NCI-H2081 treated with DMSO at 0.1 percent for 48 hours (cell line): ENCODE measurements around the gene NLK.
"Not testable (repeated sequence)": the region's sequence is repeated elsewhere in the genome, so short reads cannot be mapped to it uniquely, and the experiment has no call there.

ENCODE experiments used
- DNase-seq: peaks from one replicate; lab custom pipeline; 2025; lab: John Stamatoyannopoulos, UW

Gene NLK

DNA sequence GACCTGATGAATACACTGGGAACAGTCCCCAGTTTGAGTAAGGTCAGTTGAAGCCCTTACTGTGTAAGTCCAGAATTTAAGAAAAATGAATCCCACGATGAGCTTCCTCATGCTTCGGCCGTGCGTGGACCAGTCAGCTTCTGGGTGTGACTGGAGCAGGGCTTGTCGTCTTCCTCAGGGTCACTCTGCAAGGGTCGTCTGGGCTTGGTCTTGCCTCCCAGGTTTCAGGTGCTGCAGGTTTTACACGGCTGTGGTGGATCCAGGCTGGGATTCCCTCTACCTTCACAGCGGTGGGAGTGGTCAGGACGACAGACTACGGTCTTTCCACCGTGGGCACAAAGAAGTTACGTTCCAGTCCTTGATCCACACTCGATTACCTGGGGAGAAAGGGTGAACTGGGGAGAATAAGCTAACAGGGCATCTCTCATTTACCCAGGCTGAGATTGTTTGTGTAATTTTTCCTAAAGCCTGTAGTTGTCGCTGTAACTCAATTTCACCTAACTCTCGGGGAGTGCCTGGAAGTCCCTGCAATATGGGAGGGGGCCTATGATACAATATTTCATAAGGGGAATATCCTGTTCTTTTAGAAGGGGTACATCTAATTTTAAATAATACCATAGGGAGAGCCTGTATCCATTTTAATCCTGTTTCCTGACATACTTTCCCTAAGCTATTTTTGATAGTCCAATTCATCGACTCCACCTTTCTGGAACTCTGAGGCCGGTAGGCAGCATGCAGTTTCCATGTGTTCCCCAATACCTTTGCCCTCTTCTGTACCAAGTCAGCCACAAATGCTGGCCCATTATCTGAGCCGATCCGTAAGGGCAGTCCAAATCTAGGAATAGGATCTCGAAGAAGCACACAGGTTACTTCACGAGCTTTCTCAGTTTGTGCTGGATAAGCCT lies 190.7 kb downstream of the NLK start:
- not testable (repeated sequence) for DNase-seq

DNA sequence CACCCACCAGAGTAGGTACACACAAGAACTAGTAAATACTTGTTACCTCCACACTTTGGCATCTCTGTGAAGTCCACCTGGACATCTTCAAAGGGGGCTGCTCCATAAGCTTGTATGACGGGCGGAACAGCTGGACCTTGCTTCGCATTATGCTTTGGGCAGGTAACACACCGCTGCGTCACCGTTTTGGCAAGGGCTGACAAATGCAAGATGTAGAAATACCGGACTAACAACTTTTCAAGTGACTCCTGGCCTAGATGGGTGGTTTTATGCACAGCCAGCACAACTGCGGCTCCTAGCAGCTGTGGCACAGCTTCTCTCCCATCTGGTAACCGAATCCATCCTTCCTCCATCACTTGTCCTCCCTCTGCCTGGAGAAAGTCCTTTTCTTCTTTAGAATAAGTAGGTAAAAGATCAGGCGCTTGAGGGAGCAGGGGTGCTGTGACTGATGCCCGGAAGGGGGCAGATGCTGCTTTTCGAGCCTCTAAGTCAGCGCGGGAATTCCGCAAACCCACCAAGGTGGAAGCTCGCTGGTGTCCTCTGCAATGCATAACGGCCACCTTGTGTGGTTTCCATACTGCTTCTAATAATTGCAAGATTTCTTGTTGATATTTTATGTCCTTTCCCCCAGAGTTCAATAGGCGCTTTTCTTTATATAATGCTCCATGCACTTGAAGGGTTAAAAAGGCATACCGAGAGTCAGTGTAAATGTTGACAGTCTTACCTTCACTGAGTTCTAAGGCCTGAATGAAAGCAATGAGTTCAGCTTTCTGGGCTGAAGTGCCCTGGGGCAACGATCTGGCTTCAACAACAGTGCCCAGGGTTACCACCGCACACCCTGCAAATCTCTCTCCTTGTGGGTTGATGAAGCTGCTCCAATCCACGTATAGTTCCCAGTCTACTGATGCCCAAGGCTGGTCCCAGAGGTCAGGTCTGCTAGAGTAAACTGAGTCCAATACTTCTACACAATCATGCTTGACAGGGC lies 191.7 kb downstream of the NLK start:
- not testable (repeated sequence) for DNase-seq

DNA sequence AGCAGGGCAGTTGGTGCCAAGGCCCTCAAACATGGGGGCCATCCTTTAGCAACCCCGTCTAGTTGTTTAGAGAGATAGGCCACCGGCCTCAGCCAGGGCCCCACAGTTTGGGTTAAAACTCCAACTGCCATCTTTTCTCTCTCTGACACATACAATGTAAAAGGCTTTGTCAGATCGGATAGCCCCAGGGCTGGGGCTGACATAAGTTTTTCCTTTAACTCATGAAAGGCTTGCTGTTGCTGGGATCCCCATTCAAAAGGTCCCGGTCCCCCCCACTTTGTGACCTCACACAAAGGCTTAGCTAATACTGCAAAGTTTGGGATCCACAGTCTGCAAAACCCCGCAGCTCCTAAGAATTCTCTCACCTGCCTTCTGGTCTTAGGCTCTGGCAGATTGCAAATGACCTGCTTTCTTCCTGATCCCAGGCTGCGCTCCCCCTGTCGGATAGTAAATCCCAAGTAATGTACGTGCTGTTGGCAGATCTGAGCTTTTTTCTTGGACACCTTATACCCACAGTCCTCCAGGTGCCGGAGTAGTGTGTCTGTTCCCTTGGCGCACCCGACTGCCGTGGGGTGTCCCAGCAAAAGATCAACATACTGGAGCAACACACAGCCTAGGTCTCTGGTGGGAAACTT lies 192.7 kb downstream of the NLK start:
- not testable (repeated sequence) for DNase-seq

DNA sequence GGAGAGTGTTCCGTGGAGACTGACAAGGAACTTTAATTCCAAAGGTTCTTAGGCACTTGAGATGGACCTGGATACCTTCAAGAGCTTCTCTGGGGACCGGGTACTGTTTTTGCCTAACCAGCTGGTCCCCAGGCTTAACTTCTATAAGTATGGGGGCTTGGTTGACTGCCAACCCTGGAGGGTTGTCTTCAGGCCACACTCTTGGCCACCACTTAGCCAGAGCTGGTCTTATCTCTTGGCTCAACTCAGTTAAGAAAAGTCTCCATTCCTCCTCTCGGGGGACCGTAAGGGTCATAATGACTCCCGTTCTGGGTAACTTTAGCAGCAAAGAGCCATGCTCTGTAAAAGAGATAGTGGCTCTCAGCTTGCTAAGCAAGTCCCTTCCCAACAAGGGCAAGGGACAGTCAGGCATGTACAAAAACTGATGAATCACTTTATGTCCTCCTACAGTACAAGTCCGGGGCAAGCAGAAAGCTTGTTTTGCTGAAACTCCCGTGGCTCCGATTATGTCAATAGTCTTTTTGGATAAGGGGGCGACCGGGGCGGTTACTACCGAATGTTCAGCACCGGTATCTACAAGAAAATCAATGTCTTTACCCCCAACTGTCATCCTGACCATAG lies 193.7 kb downstream of the NLK start:
- DNase-seq: not testable (repeated sequence)

DNA sequence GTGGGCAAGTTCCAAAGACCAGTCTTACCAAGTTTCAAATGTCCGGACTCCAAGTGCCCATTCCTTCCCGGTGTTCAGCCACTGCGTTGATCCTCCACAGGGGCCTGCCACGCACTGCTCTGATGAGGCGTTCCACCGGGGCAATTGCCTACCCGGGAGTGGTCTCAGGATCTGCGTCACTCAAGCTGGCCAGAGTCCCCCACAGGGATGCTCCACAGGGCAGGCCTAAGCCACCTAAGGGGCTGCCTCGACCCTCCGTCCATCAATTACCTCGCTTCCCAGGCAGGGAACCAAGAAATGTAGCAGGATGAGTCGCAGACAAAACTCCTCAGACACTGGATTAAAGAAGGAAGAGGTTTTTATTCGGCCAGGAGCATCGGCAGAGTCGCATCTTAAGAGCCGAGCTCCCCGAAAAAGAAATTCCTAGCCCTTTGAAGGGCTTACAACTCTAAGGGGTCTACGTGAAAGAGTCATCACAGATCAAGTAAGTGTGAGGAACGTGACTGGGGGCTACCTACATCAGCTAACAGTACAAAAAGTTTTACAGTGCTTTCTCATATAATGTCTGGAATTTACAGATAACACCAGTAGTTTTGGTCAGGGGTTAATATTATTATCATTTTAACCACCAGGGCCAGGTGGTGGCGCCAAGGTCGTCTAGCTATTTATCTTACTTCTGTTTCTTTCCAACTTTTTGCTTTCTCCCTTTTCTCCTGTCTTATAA lies 196.2 kb downstream of the NLK start:
- not testable (repeated sequence) for DNase-seq

DNA sequence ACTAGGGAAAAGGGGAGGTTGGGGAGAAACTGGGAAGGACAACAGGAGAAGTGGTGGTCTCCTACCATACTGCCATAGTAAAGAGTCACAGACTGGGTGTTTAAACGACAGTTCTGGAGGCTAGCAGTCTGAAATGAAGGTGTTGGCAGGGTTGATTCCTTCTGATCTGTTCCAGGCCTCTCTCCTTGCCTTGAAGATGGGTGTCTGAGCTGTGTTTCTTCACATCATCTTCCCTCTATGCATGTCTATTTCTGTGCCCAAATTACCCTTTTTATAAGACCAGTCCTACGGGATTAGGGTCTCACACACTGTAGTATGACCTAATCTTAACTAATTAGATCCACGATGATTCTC lies 196.8 kb downstream of the NLK start:
- no peak for DNase-seq

DNA sequence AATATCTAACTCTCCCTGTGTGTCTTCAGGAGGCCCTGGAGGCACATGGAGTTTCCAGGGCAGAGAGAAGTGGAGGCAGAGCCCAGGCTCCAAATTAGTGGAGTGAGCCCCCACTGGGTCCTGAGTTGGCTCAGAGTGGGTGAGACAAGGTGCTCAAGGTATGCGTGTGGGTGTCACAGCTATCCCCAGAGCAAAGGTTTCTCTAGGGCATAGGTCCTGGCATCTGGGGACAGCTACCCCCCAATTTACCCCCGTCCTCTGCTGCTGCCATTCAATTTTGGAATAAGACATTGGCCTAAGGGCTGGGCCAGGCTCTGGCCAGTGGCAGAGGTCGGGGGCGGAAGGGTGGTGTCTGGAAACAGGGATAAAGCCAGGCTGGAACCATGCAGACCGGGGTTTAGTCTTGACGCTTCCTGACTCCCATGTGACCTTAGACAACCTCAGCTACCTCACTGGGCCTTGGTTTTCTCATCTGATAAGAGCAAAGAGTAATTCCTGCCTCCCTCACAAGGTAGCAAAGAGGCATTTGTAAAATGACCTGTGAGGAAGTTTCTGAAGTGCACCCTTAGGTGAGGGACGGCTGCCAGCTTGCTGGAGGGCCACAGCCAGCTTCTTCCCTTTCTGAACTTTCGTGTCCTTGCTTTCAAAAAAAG lies 198.3 kb downstream of the NLK start:
- DNase-seq: no peak

DNA sequence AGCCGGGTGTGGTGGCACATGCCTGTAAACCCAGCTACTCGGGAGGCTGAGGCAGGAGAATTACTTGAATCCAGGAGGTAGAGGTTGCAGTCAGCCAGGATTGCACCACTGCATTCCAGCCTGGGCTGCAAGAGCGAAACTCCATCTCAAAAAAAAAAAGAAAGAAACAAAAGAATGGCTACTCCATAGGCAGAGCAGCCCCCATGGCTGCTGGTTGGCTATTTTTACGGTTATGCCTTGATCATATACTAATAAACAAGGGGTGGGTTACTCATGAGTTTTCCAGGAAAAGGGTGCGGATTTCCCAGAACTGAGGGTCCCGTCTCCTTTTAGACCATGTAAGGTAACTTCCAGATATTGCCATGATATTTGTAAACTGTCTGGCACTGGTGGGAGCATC lies 200.3 kb downstream of the NLK start:
- DNase-seq: no peak

DNA sequence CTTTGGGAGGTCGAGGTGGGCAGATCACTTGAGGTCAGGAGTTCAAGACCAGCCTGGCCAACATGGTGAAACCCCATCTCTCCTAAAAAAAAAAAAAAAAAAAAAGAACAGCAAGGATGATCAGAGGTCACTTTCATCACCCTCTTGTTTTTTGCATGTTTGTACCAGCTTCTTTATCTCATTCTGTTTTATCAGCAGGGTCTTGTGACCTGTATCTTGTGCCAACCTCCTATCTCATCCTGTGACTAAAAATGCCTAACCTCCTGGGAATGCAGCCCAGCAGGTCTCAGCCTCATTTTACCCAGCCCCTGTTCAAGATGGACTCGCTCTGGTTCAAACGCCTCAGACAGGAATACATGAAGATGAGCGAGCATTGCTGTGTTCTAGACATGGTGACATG lies 200.8 kb downstream of the NLK start:
- DNase-seq: not testable (repeated sequence)

DNA sequence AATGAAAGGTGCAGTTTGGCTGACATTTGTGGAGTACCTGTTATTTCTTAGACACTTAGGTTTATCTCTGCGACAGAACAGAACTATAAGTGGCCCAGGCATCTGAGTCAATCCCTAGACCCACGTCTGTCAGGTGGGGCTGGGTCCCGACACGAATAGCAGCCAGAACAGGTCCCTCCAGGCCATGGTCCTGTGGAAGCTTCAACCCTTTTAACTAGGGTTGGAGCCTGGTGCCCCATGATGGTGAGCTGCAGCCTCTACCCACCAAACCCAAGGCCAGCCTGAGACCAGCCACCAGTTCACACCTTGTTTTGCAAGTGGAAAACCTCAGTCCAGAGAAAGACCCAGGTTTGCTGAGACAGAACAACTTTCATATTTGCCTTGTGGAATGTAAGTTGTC lies 202.0 kb downstream of the NLK start:
- no peak for DNase-seq
